ENCODE data around the gene TRPM5.

Gene TRPM5

DNA sequence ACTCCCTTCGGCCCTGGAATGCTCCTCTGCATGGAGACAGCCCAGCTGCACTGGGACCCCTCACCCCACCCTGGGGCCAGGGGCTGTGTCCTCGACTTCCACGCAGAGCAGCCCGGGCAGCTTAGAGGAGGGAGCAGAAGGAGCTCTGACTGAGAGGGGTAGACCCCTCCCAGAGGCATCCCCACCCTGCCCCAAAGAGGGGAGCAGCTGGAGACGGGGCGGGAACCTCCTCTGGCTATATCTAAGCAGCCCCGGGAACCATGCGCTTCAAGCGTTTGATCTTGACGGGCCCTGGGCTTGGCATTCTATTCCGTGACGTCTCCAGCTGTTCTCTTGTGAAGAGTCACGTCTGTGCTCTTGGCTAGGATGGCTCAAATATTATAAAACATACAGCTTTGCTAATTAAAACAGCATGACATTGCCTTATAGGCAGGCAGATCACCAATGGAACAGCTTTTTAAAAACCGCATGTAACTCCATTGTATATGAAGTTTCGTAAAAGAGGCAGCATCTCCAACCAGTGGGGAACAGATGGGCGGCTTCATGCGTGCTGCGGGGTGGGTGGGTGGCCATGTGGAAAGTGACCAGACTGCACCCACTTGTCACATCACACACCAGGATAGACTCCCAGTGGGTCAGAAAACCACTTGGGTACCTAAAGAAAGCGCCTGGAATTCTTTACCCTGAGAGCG is 8.2 kb upstream of the TRPM5 start:
- DNase-seq (ENCODE audit: low spot score): no peak

DNA sequence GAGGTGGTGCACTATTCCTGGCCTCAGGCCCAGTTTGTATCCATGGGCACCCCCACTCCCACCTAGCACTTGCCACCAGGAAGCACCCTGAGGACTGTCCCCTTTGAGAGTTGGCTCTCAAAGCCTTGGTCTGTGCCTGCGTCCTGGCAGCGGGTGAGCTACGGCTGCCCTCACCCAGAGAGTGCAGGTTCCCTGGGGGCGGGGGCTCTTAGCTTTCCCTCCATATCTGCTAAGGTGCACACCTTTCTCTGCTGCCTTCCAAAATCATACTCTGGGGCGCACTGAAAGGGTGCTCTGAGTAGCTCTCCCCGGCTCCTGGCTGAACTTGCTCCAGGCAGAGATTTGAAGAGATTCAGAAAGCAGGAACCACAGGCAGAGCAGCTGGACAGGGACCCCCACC is 7.6 kb upstream of the TRPM5 start:
- no peak for DNase-seq (ENCODE audit: low spot score)

DNA sequence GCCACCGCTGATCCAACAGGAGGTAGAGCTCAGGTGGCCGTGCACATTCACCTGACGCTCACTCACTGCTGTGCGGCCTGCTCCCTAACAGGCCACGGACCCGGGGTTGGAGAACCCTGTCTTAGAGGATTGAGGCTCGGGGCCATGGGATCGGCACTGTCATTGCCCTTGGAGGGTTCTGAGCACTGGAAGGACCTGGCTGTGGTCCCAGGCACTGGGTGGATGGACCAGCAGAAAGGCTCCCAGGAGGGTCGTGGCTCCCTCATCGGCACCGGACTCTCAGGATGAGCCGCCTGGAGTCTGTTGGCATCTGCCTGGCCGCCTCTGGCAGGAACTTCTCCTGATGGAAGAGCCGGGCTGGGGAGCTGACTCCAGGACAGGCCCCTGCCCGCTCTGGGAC is 7.0 kb upstream of the TRPM5 start:
- DNase-seq (ENCODE audit: low spot score): no peak

DNA sequence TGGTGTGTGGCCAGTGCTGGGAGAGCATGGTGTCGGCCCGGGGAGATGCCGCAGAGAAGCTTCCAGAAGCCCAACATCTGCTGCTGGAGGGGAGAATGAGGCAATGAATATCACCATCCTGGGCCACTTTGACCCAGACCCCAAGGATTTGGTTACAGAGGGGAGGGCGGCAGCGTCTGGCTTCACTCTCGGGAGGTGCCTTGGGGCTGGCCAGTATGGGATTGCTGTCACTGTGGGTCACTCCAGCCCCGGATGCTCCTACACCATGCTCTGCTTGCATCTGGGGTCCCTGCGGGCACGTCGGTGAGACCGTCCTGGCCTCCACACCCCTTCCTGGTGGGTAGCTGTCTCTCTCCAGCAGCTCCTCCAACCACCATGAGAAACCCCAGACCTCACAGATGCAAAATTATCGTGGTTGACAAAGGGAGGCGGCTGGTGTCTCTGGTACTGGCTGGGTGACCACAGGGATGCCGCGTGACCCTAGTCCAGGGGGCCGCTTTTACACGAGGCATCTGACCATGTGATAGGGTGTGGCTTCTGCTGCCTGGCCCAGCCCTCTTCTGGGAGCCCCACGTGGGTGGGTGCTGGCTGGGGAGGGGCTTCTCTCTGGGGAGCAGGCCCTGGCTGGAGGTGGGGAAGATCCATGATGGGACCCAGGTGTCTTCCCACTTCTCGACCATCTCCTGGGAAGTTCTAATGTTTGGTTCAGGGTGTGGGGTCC is 6.2 kb upstream of the TRPM5 start:
- DNase-seq (ENCODE audit: low spot score): no peak

DNA sequence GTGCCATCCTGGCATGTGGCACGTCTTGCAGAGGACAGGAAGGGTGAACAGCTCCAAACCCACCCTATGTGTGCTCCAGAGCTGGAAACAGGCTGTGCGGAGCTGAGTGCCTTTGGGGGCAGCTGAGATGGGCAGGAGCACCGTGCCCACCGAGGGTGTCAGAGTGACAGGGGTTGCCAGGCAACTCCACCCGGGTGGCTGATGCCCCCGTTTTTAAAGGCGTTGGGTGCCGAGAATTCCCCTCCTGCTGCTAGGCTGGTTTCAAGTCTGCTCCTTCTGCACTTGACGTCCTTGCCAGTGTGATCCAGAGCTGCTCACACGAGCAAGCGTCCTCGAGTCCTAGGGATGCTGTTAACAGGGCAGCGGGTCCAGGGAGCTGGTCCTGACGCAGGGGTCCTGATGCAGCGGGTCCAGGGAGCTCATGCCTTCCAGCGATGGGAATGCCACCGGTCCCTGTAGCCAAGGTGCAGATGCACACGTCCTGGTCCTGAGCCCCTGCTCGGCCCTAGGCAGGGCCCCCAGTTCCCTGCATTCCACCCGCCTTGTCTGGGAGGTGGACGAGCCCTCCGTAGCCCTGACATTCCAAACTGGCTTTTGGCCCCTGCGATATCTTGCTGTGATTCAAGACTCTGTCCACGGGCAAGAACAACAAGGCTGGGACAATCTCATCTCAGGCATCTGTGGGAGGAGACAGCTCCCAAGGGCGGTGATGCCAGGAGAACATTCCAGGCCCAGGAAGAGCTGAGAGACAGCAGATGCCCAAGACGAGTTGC is 5.4 kb upstream of the TRPM5 start:
- DNase-seq (ENCODE audit: low spot score): no peak

DNA sequence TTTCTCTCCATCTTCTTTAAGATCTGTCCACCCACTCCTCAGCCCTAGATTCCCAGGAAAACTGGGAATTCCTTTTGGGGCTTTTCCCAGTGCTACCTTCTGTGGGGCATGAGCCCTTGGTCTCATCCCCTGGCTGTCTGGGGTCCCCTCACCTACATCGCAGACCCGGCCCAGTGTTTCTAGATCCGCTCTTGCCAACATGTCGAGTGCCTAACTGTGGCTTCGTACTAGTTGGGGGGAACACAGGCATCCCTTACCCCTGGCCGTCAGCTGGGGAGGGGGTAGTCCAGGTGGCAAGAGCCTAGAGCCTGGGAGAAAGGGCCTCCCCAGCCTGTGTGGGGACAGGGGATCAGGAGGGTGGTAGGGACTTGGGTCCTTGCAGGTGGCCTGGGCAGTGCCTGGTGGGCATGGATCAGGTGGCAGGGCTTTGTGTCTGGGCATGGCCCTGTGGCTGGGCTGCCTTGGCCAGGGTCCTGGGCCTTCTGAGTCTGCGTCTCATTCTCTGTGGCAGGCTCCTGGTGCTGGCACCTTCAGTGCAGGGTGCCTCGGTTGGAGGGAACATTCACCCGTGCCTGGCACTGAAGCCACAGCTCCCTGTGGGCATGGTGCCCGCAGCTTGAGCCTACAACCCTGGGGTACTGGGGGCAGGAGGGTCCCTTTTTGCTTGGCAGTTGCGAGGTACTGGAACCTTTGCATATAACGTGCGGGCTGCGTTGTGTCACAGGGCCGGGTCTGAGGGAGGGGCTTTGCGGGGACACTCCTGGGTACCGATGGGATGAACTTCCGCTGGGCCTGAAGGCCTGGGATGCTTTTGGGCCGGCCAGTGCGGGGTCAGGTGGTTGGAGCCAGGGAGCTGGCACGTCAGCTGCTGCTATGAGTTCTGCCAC is 4.6 kb upstream of the TRPM5 start:
- DNase-seq (ENCODE audit: low spot score): no peak

DNA sequence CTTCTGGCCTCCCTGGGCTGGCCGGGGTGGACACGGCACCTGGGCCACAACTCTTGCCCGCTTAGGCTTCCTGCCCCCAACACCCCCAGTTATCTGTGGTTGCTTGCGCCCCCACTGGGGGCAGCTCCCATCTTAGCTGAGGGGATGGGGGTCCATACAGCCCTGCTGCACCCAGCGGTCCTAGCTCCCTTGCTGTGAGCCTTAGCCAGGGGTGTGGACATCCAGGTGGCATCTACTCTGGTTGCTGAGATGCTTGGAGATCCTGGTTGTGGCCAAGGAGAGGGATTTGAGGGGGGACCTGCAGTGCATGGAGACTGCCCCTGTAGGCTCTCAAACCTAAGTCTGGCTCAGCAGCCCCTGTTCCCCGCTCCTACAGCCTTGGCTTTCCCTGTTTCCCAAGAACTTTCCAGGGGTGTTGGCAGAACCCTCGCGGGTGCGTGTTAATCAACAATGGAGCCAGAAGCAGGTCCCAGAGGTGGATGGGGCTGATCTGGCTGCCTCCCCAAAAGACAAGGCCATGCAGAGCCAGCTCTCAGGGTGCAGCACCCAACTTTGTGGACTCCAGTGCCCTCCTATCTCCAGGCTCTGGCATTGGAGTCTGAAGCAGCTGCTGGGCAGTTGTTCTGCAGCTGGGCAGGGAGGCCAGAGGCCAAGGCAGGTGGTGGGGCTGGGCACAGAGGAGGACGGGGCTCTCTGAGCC is 3.8 kb upstream of the TRPM5 start:
- no peak for DNase-seq (ENCODE audit: low spot score)

DNA sequence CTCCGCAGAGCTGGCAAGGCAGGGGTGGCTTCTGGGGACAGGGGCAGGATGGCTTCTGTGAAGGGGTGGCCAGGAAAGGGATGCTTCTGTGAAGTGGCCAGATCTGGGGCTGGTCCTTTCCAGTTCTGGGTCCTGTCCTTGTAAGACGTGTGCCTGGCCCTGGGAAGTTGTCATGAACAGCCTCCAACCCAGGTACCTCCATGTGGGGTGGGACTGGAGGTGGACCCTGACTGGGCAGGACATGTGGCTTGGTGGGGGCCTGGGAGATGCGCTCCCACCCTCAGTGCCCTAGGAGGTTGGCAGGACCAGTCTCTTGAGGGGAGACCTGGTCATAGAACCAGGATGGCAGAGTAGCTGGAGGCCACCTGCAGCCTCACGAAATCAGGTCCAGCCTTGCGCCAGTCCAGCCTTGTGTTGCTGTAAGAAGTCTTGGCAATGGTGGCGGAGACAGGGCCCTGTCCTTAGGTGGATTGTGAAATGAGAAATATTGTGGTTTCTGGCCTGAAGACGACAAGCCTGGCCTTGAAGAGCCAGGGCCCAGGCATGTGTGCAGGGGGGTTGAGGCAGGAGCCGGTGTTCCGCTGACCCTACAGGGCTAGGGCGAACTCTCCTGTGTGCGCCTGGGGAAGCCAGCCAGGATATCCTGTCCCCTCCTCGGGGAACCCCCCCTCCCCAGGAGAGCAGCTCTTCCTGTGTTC is 3.1 kb upstream of the TRPM5 start:
- DNase-seq (ENCODE audit: low spot score): no peak

DNA sequence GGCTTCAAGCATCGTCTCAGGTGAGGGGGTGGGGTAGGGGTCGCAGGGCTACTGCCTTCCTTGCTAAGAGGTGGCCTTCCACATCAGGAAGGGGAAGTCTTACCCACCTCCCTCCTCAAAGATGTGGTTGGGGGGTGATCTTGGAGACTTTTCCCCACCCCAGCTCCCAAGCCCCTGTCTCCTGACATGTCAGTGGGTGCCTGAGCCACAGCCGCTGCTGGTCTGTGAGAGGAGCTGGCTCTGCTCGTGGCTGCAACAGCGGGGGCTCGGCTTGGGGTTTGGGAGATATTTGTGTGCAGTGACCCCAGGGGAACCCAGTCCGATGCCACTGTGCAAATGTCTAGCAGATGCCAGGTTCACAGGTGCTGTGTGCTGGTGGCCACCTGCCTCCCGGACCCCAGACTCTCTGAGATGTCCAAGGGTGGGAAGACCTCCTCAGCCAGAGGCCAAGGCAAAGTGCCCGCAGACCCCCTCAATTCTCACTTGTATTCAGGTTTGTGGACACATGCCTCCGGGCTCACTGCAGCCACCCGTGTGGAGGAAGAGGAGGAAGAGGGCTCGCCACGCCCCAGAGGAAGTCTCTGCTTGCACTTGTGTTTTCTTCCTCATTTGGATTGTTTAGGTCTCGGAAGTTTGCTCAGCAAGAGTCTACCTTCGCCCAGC is 2.4 kb upstream of the TRPM5 start:
- DNase-seq (ENCODE audit: low spot score): no peak

DNA sequence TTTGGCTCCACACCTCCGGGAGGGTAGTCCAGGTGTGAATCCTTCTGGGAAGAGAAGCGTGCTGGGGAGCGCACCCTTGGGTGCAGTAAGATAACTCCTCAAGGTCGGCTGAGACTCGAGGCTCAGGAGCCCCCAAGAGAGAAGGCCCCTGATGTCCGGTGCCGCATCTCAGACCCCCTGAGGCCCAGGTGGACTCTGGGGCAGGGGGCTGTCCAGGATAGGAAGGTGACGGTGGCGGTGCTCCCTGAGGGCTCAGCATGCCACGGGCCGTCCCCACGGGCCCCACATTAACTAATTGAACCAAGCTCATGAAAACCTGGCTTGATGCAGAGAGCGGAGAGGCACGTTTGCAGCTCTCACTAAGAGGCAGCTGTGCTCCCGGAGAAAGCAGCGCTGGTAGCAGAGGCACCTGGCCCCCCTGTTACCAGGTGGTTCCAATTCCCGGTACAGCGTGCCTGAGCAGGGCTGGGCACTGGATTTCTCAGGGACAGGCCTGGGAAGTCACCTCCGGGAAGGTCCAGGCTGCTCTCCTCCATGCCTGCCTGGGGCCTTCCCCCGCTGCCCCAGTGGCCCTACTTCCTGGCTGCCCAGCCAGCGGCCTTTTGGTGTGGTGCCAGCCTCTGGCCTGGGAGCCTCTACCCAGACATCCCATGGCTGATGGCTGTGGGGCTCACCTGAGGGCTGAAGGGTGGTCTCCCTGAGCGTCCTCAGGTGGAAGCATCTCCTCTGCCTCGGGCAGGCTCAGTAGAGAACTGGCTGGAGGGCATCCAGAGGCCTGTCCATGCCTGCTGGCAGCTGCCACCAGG is 1.6 kb upstream of the TRPM5 start:
- DNase-seq (ENCODE audit: low spot score): no peak

DNA sequence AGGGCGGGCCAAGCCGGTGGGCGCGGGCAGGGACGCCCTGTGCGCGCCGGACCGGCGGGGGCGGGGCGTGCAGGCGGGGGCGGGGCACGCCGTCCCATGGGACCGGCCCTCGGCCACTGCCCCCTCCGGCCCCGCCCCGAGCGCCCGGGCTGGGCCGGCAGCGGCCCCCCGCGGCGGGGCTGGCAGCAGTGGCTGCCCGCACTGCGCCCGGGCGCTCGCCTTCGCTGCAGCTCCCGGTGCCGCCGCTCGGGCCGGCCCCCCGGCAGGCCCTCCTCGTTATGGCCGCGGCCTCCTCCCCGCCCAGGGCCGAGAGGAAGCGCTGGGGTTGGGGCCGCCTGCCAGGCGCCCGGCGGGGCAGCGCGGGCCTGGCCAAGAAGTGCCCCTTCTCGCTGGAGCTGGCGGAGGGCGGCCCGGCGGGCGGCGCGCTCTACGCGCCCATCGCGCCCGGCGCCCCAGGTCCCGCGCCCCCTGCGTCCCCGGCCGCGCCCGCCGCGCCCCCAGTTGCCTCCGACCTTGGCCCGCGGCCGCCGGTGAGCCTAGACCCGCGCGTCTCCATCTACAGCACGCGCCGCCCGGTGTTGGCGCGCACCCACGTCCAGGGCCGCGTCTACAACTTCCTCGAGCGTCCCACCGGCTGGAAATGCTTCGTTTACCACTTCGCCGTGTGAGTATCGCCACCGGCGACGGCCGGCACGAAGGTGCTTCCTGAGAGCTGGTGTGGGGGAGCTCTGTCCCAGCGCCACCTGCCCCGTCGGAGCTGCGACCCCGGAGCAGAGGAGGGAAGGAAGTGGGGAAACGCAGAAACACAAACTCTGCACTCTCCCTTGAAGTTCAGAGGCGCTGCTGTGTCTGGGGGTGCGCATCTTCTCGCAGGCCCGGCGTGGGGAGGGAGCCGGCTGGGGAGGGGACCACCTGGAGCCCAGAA is 769 bp upstream of the TRPM5 start, which contains the start of gene KCNQ1:
Gene KCNQ1, plus strand, starts transcription at position 188 of the 925 bp plus-strand sequence. Its CDS starts 91 bp downstream, at position 279.
- DNase-seq (ENCODE audit: low spot score): no peak

DNA sequence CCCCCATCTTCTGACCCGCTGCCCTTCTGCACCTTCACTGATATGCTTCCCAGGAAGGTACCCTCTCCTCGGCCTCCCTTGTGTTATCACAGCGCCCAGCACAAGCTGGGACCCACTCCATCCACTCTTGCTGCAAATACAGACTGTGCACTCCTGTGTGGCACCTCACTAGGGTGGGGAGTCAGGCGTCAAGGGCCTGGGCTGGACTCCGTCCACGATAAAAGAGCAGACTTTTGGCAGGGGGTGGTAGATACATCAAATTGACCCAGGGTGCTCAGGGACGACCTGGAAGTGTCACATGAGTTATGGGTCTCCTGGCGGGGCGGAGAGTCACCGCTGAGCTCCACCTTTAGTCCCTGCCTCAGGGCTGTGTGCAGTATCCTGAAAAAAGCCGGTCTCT is 908 bp downstream of the TRPM5 start:
- DNase-seq (ENCODE audit: low spot score): no peak

DNA sequence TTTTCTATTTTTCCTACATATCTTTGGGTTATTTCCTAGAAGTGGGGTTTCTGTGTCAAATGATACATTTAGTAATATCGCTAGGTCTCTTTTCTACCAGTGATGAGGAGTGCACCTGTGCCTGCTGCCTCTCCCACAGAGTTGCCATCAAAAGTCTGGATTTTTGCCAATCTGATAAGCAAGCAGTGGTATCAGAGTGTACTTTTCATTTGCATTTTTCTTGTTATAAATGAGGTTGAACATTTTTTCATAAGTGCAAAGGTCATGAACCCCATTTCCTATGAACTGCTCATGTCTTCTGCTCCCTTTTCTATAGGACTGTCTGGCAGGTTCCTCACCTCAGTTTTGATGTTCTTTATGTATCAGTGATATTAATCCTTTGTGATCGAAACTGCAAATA is 1.7 kb downstream of the TRPM5 start:
- DNase-seq (ENCODE audit: low spot score): no peak

DNA sequence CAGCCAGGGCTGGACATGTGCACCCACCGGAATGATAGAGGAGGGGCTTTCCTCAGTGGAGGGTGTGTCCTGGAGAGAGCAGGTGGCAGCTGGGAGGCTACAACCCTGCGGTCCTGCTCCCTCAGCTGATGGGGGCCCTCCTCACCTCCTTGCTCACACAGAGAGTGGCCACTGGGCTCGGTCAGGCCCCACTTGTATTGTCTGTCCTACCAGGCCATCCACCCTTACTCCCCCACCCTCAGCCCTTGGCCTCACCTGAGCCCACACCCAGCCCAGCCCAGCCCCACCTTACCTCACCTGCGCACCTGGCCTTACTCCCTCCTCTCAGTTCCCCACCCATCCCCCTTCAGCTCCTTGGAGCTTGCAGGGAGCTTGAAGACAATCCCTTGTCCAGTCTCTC is 3.1 kb downstream of the TRPM5 start:
- DNase-seq (ENCODE audit: low spot score): no peak

DNA sequence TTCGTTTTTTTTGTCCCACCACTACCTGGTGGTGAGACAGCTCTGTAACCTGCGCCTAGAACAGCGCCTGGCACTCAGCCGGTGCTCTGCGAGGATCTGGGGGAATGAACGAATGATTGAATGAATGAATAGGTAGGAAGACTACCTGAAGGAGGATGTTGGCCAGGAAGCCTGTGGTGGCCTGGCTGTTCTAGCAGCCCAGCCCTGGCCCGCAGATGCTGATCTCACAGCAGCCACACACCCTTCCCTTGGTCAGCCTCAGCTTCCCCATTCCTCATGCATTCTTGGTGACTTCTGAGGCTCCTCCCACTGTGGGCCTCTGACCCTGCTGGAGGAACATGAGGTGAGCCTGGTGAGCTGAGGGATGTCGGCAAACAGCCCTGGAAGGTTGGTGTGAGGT is 3.7 kb downstream of the TRPM5 start:
- DNase-seq (ENCODE audit: low spot score): no peak

DNA sequence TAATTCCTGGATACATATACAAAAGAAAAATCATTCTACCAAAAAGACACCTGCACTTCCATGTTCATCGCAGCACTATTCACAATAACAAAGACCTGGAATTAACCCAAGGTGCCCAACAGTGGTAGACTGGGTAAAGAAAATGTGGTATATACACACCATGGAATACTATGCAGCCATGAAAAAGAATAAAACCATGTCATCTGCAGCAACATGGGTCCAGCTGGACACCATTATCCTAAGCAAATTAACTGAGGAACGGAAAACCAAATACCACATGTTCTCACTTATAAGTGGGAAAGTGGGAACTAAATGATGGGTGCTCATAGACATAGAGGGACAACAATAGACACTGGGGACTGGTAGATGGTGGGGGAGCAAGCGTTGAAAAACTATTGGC is 4.5 kb downstream of the TRPM5 start:
- DNase-seq (ENCODE audit: low spot score): no peak

DNA sequence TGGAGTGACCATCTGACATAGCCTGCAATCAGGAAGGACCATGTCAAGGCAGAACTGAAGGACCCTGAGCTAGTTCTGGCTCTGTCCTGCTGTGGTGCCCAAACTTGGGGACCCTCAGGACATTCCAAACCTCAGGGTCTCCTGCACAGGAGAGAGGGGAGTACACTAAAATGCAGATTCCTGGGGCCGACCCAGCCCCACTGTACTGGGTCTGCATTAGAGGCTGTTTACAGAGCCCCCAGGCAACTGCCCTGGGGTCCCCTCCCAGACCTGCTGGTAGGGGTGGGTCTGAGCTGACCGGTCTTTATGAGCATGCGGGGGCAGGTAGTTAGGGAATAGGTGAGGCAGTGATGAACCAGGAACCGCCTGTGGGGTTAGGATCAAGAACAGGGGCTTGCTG is 6.8 kb downstream of the TRPM5 start:
- DNase-seq (ENCODE audit: low spot score): no peak

DNA sequence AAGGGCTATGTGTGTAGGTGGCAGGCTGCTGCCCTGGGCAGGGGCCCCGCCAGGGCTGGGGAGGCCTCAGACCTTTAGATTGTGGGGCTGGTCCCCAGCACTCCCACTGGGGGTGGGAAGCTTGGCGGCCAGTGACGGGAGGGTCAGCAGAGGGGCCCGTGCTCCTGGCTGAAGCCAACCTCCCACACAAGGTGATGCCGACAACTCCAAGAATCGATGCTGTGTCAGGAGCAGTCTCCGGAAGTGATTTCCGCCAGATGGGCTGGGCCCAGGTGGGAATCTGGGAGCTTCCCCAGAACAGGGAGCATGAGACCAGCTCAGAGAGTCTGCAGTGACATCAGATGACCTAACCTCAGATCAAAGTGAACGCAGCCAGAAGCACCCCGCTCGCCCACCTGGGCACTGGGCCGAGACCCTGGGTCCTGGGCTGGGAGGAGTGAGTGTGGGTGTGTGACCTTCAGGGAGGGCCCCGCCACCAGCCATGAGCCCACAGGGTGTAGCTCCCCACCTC is 7.7 kb downstream of the TRPM5 start:
- no peak for DNase-seq (ENCODE audit: low spot score)
